Hepatocyte (in vitro differentiated cells): ENCODE measurements around the gene PPIA.

Experiments used
- CTCF ChIP-seq: fragments of 200-600 bp; sonication (generic); IDR thresholded peaks from 2 replicates; pipeline ENCODE4 v1.5.1; 2016; ENCODE audit warnings: antibody characterized with exemption, mild to moderate bottlenecking; ENCODE audit not compliant: poor library complexity
- EZH2 ChIP-seq: fragments of 200-600 bp; sonication (generic); IDR thresholded peaks from 2 replicates; pipeline ENCODE4 v1.6.1; 2016; ENCODE audit warnings: antibody characterized with exemption, mild to moderate bottlenecking, borderline replicate concordance
- EZH2phosphoT487 ChIP-seq: fragments of 200-600 bp; sonication (generic); IDR thresholded peaks from one replicate; pipeline ENCODE4 v1.6.1; 2018; ENCODE audit warnings: antibody characterized with exemption, mild to moderate bottlenecking, low read depth, moderate library complexity; ENCODE audit not compliant: unreplicated experiment, severe bottlenecking

GRCh38 chr7:44757311-44757710, 39.2 kb upstream of the PPIA start:
- TF ChIP-seq CTCF (no peak), EZH2 (no peak), EZH2phosphoT487 (no peak)
